Neural cell (in vitro differentiated cells): ENCODE measurements around the gene ATP6V1F. TPM values are rescaled to one million over a fixed set of nuclear protein-coding genes. Genes with fewer than 3 reads are reported as not detected.

ENCODE experiments used
- H2AFZ ChIP-seq: fragments of 200-600, 300-800 bp; sonication (generic), shearing (Covaris generic); 2 replicates; pipeline ENCODE4 v1.6.0; 2014; ENCODE audit warnings: low read depth, mild to moderate bottlenecking, antibody characterized with exemption, low read length, moderate library complexity
- H3F3A ChIP-seq: fragments of 200-600 bp; shearing (Covaris generic); 2 replicates; pipeline ENCODE4 v1.6.1; 2016; ENCODE audit warnings: mild to moderate bottlenecking, moderate library complexity, mixed read lengths, antibody characterized with exemption, low read length; ENCODE audit not compliant: insufficient read depth, poor library complexity, severe bottlenecking
- H3K27ac ChIP-seq: fragments of 200-600, 300-800 bp; sonication (generic), shearing (Covaris generic); 2 replicates; pipeline ENCODE4 v1.5.1; 2014; ENCODE audit warnings: mild to moderate bottlenecking, low read length, moderate library complexity
- H3K27me3 ChIP-seq: fragments of 300-800, 200-600 bp; sonication (generic), shearing (Covaris generic); 2 replicates; pipeline ENCODE4 v1.6.0; 2014; ENCODE audit warnings: mild to moderate bottlenecking, low read depth, low read length, moderate library complexity; ENCODE audit not compliant: insufficient read depth
- H3K36me3 ChIP-seq: fragments of 300-800, 200-600 bp; sonication (generic), shearing (Covaris generic); 2 replicates; pipeline ENCODE4 v1.5.1; 2014; ENCODE audit warnings: mild to moderate bottlenecking, antibody characterized with exemption, low read length, moderate library complexity; ENCODE audit not compliant: insufficient read depth
- H3K4me2 ChIP-seq: fragments of 300-800, 200-600 bp; sonication (generic), shearing (Covaris generic); 2 replicates; pipeline ENCODE4 v1.6.0; 2014; ENCODE audit warnings: mild to moderate bottlenecking, low read length
- H3K4me3 ChIP-seq: fragments of 300-800, 200-600 bp; sonication (generic), shearing (Covaris generic); 2 replicates; pipeline ENCODE4 v1.5.1; 2014; ENCODE audit warnings: mild to moderate bottlenecking, low read length, moderate library complexity
- H3K79me2 ChIP-seq: fragments of 200-600 bp; shearing (Covaris generic); replicated peaks from 2 replicates; pipeline ENCODE4 v1.6.0; 2014; ENCODE audit warnings: mild to moderate bottlenecking, low read length, moderate library complexity; ENCODE audit not compliant: insufficient read depth
- H3K9ac ChIP-seq: fragments of 300-800, 200-600 bp; sonication (generic), shearing (Covaris generic); 2 replicates; pipeline ENCODE4 v1.6.1; 2016; ENCODE audit warnings: mild to moderate bottlenecking, low read length, mixed read lengths
- H3K9me2 ChIP-seq: fragments of 200-600 bp; shearing (Covaris generic); 2 replicates; pipeline ENCODE4 v1.6.1; 2016; ENCODE audit warnings: mild to moderate bottlenecking, low read length, mixed read lengths; ENCODE audit not compliant: insufficient read depth
- H3K9me3 ChIP-seq: fragments of 200-600, 300-800 bp; sonication (generic), shearing (Covaris generic); 2 replicates; pipeline ENCODE4 v1.6.1; 2016; ENCODE audit warnings: mild to moderate bottlenecking, mixed run types, low read length, moderate library complexity, mixed read lengths
- H4K20me1 ChIP-seq: fragments of 200-600 bp; shearing (Covaris generic); 2 replicates; pipeline ENCODE4 v1.6.1; 2016; ENCODE audit warnings: mild to moderate bottlenecking, mixed run types; ENCODE audit not compliant: insufficient read depth
- EP300 ChIP-seq: fragments of 450-650 bp; conservative IDR thresholded peaks from 2 replicates; pipeline ENCODE4 v1.6.1; 2014; ENCODE audit warnings: antibody characterized with exemption, mild to moderate bottlenecking, moderate library complexity; ENCODE audit not compliant: poor library complexity, severe bottlenecking
- EZH2 ChIP-seq: fragments of 200-600, 300-800 bp; shearing (Covaris generic), sonication (generic); IDR thresholded peaks from 2 replicates; pipeline ENCODE4 v1.6.1; 2014; ENCODE audit warnings: antibody characterized with exemption, low read length, borderline replicate concordance, mild to moderate bottlenecking; ENCODE audit not compliant: insufficient read depth, poor library complexity, severe bottlenecking
- MXI1 ChIP-seq: fragments of 450-650 bp; conservative IDR thresholded peaks from 2 replicates; pipeline ENCODE4 v1.6.1; 2014; ENCODE audit warnings: antibody characterized with exemption, mild to moderate bottlenecking; ENCODE audit not compliant: poor library complexity, severe bottlenecking
- POLR2AphosphoS5 ChIP-seq: IDR thresholded peaks from 2 replicates; pipeline ENCODE4 v1.6.1; 2012
- RAD21 ChIP-seq: fragments of 450-650 bp; conservative IDR thresholded peaks from 2 replicates; pipeline ENCODE4 v1.6.1; 2014; ENCODE audit warnings: antibody characterized with exemption, mild to moderate bottlenecking, moderate library complexity
- SMC3 ChIP-seq: fragments of 450-650 bp; conservative IDR thresholded peaks from 2 replicates; pipeline ENCODE4 v1.6.1; 2014; ENCODE audit warnings: antibody characterized with exemption, mild to moderate bottlenecking, moderate library complexity; ENCODE audit not compliant: poor library complexity
- TAF1 ChIP-seq: IDR thresholded peaks from 2 replicates; pipeline ENCODE4 v1.6.1; 2012; ENCODE audit warnings: low read depth
- polyA plus RNA-seq: library from polyadenylated mRNA; depleted of rRNA; stranded (reverse); fragments of >200 nt; gene quantifications from 2 replicates; pipeline ENCODE4 v1.2.3, GENCODE V29; 2014
- TF ChIP-seq, protein P1 (sequence below): IDR thresholded peaks from 2 replicates; pipeline ENCODE4 v1.6.1; 2012; ENCODE audit warnings: borderline replicate concordance
- TF ChIP-seq, protein P2 (sequence below): fragments of 450-650 bp; IDR thresholded peaks from 2 replicates; pipeline ENCODE4 v1.5.1; 2014; ENCODE audit warnings: antibody characterized with exemption, mild to moderate bottlenecking, moderate library complexity; ENCODE audit not compliant: poor library complexity, severe bottlenecking

The ATP6V1F gene
- polyA plus RNA-seq, 1 donor from 2014 or later, result 246 TPM

DNA sequence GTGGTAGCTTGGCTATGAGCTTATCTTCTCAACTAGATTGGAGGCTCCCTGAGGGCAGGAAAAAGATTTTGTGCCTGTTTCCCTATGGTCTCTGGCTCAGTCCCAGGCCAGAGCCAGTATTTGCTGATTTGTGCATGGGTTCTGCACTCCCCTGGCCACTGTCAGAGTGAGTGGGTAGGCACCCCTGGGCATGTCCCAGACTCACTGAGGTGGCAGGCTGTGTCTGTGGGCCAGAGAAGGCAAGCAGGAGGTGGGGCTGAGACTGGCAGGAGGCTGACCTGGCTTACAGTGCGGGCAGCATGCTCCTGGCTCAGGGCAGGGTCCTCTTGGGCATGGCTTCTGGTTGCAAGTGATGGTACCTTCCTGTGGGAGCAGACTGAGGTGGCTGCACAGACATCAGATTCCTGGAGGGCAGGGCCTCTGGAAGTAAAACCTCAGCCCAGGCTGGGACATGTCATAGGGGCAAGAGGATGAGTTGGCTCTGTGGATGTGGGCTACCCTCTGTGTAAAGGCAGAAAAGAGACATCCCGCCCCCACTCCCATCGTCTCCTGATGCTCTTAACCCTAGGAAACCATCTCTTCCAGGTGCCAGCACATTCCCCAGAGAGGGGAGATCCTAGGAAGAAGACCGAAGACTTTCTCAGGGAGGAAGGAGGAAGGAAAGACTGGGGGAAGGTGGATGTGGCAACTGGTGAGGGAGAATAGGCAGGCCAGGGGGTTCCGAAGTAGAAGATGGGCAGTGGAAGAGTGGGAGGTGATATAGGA lies 43.5 kb downstream of the ATP6V1F start:
- H3F3A ChIP-seq, result no peaks in the 10 kb centered on the region
- peaks cover 18% of the 10 kb centered on the region for H3K27me3 ChIP-seq
- no peaks in the 10 kb centered on the region for H3K79me2 ChIP-seq
- H4K20me1 ChIP-seq, result no peaks in the 10 kb centered on the region
- H3K27ac ChIP-seq, result no peak overlapping the region
- H3K4me3 ChIP-seq, result no peak overlapping the region
- H3K4me2 ChIP-seq, result no peak overlapping the region
- TF ChIP-seq SMC3, result no peak
- H3K9me2 ChIP-seq, result no peaks in the 10 kb centered on the region
- no peak overlapping the region for H3K9ac ChIP-seq
- no peak overlapping the region for H2AFZ ChIP-seq
- no peaks in the 10 kb centered on the region for H3K36me3 ChIP-seq
- no peaks in the 10 kb centered on the region for H3K9me3 ChIP-seq

- no peaks in the 10 kb centered on the region for H4K20me1 ChIP-seq
- no peaks in the 10 kb centered on the region for H3K36me3 ChIP-seq
- H3K27ac ChIP-seq, result no peak overlapping the region
- no peaks in the 10 kb centered on the region for H3F3A ChIP-seq
- H3K9me3 ChIP-seq, result no peaks in the 10 kb centered on the region
- H3K79me2 ChIP-seq, result no peaks in the 10 kb centered on the region
- H3K9me2 ChIP-seq, result no peaks in the 10 kb centered on the region
- H3K27me3 ChIP-seq, result peaks cover 18% of the 10 kb centered on the region
- TF ChIP-seq POLR2AphosphoS5 (no peak), TAF1 (no peak), RAD21 (no peak), SMC3 (no peak), EP300 (no peak), EZH2 (no peak), MXI1 (no peak)
- TF ChIP-seq, protein P1, sequence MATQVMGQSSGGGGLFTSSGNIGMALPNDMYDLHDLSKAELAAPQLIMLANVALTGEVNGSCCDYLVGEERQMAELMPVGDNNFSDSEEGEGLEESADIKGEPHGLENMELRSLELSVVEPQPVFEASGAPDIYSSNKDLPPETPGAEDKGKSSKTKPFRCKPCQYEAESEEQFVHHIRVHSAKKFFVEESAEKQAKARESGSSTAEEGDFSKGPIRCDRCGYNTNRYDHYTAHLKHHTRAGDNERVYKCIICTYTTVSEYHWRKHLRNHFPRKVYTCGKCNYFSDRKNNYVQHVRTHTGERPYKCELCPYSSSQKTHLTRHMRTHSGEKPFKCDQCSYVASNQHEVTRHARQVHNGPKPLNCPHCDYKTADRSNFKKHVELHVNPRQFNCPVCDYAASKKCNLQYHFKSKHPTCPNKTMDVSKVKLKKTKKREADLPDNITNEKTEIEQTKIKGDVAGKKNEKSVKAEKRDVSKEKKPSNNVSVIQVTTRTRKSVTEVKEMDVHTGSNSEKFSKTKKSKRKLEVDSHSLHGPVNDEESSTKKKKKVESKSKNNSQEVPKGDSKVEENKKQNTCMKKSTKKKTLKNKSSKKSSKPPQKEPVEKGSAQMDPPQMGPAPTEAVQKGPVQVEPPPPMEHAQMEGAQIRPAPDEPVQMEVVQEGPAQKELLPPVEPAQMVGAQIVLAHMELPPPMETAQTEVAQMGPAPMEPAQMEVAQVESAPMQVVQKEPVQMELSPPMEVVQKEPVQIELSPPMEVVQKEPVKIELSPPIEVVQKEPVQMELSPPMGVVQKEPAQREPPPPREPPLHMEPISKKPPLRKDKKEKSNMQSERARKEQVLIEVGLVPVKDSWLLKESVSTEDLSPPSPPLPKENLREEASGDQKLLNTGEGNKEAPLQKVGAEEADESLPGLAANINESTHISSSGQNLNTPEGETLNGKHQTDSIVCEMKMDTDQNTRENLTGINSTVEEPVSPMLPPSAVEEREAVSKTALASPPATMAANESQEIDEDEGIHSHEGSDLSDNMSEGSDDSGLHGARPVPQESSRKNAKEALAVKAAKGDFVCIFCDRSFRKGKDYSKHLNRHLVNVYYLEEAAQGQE, result no peak
- TF ChIP-seq, protein P2, sequence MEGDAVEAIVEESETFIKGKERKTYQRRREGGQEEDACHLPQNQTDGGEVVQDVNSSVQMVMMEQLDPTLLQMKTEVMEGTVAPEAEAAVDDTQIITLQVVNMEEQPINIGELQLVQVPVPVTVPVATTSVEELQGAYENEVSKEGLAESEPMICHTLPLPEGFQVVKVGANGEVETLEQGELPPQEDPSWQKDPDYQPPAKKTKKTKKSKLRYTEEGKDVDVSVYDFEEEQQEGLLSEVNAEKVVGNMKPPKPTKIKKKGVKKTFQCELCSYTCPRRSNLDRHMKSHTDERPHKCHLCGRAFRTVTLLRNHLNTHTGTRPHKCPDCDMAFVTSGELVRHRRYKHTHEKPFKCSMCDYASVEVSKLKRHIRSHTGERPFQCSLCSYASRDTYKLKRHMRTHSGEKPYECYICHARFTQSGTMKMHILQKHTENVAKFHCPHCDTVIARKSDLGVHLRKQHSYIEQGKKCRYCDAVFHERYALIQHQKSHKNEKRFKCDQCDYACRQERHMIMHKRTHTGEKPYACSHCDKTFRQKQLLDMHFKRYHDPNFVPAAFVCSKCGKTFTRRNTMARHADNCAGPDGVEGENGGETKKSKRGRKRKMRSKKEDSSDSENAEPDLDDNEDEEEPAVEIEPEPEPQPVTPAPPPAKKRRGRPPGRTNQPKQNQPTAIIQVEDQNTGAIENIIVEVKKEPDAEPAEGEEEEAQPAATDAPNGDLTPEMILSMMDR, result no peak
- H2AFZ ChIP-seq, result no peak overlapping the region
- no peak overlapping the region for H3K4me3 ChIP-seq
- no peak overlapping the region for H3K9ac ChIP-seq
- no peak overlapping the region for H3K4me2 ChIP-seq
Measured at GRCh38 chr7:128906766-128907559, 44.3 kb downstream of the ATP6V1F start.
